T-helper 1 cell treated with Interleukin-12 subunit alpha and Interleukin-12 subunit beta and Interleukin-4 antibody, amounts not matched to agents 30 μg/mL and 1 μg/mL, for 36 hours (primary cell): ENCODE results near the gene GATC.

Experiments
- H3K27ac Mint-ChIP-seq: one replicate; pipeline ENCODE4 v1.8.0; 2021; ENCODE audit warnings: mild to moderate bottlenecking, mixed read lengths
- H3K27me3 Mint-ChIP-seq: one replicate; pipeline ENCODE4 v1.8.0; 2021; ENCODE audit warnings: low read depth, mixed read lengths
- H3K36me3 Mint-ChIP-seq: one replicate; pipeline ENCODE4 v1.8.0; 2021; ENCODE audit warnings: low read depth, mixed read lengths
- H3K4me1 Mint-ChIP-seq: one replicate; pipeline ENCODE4 v1.8.0; 2021; ENCODE audit warnings: low read depth, mixed read lengths
- H3K4me3 Mint-ChIP-seq: one replicate; pipeline ENCODE4 v1.8.0; 2021; ENCODE audit warnings: mild to moderate bottlenecking, moderate library complexity, mixed read lengths
- H3K9me3 Mint-ChIP-seq: one replicate; pipeline ENCODE4 v1.8.0; 2021; ENCODE audit warnings: mixed read lengths

GATC gene

DNA sequence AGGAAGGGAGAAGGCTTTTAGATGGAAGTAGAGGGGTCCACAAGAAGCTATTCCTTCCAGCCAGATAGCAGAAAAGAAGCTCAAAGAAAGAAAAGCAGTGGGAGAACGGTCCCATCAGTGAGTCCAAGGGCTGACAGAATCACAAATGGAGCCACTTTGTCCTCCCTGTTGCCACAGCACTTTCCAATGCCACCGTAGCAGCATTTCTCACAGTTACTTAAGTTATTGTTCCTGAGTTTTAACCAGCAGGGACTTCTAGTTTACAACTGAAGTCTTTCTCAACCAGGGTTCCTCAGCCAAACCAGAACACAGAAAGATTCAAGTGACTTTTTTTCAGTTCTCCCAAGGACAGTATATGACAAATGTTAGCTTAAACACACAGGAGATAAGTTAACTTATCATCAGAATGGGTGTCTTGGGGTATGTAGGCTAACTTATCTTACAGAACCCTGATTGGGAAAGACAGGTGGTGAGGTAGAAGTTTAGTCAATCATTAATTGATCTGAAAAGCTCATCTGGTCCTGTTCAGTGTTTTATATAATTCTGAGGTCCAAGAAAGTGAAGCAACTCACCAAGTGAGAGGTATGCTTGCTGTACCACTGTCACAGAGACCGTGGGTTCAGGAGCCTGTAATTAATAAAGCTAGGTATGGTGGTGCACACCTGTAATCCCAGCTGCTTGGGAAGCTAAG is 7.0 kb downstream of the GATC start:
- Mint-ChIP-seq H3K9me3 (no peaks in the 10 kb centered on the region), H3K27ac (no peak overlapping the region), H3K27me3 (no peaks in the 10 kb centered on the region), H3K4me3 (no peak overlapping the region), H3K4me1 (peaks cover 10% of the 10 kb centered on the region), H3K36me3 (peaks cover 23% of the 10 kb centered on the region)

DNA sequence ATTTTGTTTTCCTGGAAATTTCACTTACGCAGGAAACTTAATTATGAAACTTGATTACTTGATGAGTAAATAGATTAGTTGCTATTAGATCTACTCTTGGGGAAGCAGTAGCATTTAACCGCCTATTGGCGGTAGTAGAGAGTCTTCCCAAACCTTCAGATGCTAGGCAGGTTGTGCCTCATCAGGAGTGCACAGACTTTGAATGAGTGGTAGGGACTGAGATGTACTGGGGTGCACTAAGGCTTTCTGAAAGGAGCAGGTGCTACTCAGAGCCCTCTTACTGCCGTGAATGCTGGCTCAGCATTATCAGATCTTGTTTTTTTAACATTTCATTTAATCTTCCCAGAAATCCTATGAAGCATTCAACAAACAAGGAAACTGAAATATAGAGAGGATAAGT is 7.7 kb downstream of the GATC start:
- Mint-ChIP-seq H3K4me3 (no peak overlapping the region), H3K9me3 (no peaks in the 10 kb centered on the region), H3K27me3 (no peaks in the 10 kb centered on the region), H3K27ac (peak overlapping the region; percentile 11), H3K4me1 (peaks cover 10% of the 10 kb centered on the region), H3K36me3 (peaks cover 23% of the 10 kb centered on the region)

DNA sequence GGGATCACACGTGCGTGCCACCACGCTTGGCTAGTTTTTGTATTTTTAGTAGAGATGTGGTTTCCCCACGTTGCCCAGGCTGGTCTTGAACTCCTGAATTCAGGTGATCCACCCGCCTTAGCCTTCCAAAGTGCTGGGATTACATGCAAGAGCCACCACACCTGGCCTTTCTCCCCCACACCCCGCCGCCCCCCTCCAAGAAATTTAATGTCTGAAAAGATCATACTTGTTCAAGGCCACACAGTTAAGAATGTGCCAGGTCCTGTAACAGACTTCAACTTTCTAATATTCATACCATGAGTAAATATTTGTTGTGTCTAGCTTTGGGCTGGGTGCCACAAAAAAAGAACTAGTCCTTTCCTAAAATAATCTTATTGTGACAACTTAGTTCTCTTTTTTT is 9.1 kb downstream of the GATC start:
- Mint-ChIP-seq H3K4me3 (no peak overlapping the region), H3K36me3 (peaks cover 29% of the 10 kb centered on the region), H3K27me3 (no peaks in the 10 kb centered on the region), H3K4me1 (peaks cover 7% of the 10 kb centered on the region), H3K9me3 (no peaks in the 10 kb centered on the region), H3K27ac (no peak overlapping the region)

DNA sequence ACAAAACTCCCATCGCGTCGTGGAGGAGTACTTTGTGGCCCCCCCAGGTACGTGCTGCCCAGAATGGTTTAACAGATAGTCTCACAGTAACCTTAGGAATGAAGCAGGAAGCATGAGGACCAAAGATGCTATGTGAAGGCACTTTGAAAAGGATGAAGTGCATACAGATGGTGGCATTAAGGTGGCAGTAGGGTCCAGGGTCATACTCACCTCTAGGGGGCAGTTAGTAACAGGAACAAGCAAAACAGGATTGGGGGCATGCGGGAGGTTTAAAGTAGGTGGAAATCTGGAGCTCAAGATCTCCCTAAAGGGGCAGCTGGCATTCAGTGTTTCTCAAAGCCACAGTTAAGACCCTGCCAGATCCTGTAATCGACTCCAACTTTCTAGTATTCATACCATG is 10.9 kb downstream of the GATC start:
- Mint-ChIP-seq H3K9me3 (no peaks in the 10 kb centered on the region), H3K36me3 (peaks cover 38% of the 10 kb centered on the region), H3K27ac (no peak overlapping the region), H3K4me3 (no peak overlapping the region), H3K27me3 (no peaks in the 10 kb centered on the region), H3K4me1 (peaks cover 7% of the 10 kb centered on the region)

DNA sequence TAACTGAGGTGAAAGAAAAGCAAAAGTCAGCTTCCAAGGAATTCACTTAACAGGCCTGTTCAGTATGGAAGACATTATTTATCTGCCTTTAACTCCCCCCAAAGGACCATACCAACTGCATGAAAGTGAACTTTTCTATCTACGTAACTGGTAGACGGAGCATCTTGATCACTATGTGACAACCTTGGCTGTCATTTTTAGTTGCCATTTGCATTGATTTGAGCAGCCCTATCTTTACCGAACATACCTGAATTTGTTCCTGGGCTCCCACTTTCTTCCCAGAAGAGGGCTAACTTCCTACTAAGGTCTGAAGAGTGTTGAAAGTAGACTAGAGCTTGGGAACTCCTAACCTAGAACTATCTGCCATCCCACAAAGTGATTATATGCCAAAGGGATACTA is 13.9 kb downstream of the GATC start:
- no peaks in the 10 kb centered on the region for H3K27me3 Mint-ChIP-seq

DNA sequence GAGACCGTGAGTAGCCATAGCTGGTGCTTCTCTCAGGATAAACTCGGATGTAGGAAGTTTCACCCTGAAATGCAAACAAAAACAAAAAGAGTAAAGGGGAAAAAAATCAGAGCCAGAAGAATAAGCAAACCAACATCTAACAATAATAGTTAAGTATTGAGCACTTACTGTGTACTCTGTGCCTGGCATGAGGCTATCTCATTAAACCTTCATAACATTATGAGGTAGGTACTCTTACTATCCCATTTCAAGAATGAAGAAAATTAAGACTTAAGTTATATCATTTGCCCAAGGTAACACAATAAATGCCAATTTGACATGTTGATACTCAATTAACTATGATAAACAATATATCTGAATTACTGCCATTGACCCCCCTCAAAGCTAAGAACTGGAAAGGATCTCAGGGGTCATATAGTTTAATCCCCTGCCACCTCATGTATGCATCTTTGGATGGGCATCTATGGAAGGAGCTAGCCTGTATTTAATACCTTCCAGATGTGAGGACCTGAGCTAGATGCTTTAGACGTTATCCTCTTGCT is 15.9 kb downstream of the GATC start:
- no peak overlapping the region for H3K4me3 Mint-ChIP-seq
- peaks cover 13% of the 10 kb centered on the region for H3K4me1 Mint-ChIP-seq
- peaks cover 55% of the 10 kb centered on the region for H3K36me3 Mint-ChIP-seq
- no peaks in the 10 kb centered on the region for H3K27me3 Mint-ChIP-seq
- no peak overlapping the region for H3K27ac Mint-ChIP-seq
- H3K9me3 Mint-ChIP-seq, result no peaks in the 10 kb centered on the region

More for the DNA sequence above, 13.9 kb downstream of the GATC start:
- Mint-ChIP-seq H3K4me1 (peaks cover 5% of the 10 kb centered on the region), H3K4me3 (no peak overlapping the region), H3K9me3 (no peaks in the 10 kb centered on the region), H3K36me3 (peaks cover 60% of the 10 kb centered on the region), H3K27ac (no peak overlapping the region)

DNA sequence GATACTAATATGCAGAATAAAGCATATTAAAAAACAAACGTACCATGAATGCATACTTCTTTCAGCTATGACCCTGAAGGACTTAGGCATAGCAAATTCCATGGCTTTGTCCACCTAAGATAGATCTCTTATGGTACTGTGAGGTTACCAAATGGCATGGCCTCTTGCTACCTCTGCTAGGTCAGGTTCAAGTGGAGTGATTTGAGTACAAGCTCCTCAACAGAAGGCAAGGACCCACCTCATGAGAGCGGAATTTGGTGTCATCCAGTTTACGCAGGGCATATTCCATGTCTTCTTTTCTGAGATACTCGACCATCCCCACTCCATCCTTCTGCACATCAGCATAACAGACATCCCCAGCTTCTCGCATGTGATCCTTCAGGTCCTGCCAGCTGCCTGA is 17.5 kb downstream of the GATC start:
- H3K27me3 Mint-ChIP-seq, result no peaks in the 10 kb centered on the region
- H3K9me3 Mint-ChIP-seq, result no peaks in the 10 kb centered on the region
- H3K4me1 Mint-ChIP-seq, result peaks cover 15% of the 10 kb centered on the region
- no peak overlapping the region for H3K4me3 Mint-ChIP-seq
- no peak overlapping the region for H3K27ac Mint-ChIP-seq
- peaks cover 52% of the 10 kb centered on the region for H3K36me3 Mint-ChIP-seq

DNA sequence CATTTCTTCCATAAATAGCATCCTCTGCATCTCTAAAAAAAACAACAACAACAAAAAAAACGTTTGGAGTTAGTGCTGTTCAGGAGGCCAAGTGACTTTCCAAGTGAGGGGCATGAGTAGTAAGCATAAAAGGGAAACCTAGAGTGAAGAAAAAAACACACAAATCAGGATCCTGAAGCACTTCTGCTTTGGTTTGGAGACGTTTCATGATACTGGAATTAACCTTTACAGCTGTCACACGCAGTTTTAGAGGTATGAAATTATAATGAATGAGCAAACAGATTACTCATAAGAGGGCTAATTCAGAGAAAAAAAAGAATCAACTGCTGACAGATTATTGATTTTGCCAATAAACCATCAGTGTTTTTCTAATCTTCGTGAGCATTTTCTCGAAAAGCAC is 19.5 kb downstream of the GATC start:
- Mint-ChIP-seq H3K27me3 (no peaks in the 10 kb centered on the region), H3K27ac (no peak overlapping the region), H3K36me3 (peaks cover 40% of the 10 kb centered on the region), H3K4me3 (no peak overlapping the region), H3K4me1 (peaks cover 19% of the 10 kb centered on the region), H3K9me3 (no peaks in the 10 kb centered on the region)

DNA sequence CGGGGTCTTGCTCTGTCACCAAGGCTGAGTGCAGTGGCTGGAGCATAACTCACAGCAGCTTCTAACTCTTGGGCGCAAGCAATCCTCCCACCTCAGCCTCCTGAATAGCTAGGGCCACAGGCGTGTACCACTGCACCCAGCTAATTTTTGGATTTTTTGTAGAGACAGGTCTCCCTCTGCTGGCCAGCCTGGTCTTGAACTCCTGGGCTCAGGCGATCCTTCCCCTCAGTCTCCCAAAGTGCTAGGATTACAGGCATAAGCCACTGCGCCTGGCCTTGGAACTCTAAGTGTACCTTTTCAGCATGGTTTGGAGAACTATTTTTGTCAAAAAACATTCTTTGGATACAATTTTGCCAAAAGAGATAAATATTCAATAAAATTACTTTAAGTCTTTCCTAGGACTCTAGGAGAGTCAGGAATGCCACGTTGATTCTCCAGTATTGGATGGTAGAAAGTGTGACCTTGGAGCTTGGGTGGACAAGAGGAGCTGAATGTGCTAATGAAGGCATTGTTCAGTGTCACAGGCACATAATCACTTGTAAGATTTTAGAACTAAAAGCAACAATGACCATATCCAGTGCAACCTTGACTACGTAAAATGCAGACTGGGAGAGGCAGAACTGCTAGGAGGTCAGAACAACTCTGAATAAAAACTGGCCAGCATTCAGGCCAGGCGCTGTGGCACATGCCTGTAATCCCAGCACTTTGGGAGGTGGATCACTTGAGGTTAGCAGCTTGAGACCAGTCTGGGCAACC is 20.5 kb downstream of the GATC start:
- no peaks in the 10 kb centered on the region for H3K9me3 Mint-ChIP-seq
- H3K4me1 Mint-ChIP-seq, result peaks cover 23% of the 10 kb centered on the region
- no peak overlapping the region for H3K27ac Mint-ChIP-seq
- no peak overlapping the region for H3K4me3 Mint-ChIP-seq
- no peaks in the 10 kb centered on the region for H3K27me3 Mint-ChIP-seq
- H3K36me3 Mint-ChIP-seq, result peaks cover 37% of the 10 kb centered on the region

DNA sequence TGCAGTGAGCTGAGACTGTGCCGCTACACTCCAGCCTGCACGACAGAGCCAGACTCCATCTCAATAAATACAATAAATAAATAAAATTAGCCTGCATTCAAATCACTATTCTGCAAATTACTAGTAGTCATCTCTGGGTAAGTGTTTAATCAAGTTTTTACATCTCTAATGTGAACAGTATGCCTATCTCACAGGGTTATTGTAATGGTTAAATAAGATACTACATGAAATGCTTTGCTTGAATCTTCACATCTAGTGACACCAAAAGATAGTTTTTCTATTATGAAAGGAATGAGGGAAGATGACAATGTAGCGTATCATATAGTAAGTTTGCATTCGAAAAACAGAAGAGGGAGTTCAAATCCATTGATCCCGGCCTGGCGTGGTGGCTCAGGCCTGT is 21.2 kb downstream of the GATC start:
- Mint-ChIP-seq H3K27me3 (no peaks in the 10 kb centered on the region), H3K9me3 (no peaks in the 10 kb centered on the region), H3K4me1 (peaks cover 23% of the 10 kb centered on the region), H3K4me3 (peak overlapping the region; percentile 87), H3K36me3 (peaks cover 30% of the 10 kb centered on the region), H3K27ac (no peak overlapping the region)

DNA sequence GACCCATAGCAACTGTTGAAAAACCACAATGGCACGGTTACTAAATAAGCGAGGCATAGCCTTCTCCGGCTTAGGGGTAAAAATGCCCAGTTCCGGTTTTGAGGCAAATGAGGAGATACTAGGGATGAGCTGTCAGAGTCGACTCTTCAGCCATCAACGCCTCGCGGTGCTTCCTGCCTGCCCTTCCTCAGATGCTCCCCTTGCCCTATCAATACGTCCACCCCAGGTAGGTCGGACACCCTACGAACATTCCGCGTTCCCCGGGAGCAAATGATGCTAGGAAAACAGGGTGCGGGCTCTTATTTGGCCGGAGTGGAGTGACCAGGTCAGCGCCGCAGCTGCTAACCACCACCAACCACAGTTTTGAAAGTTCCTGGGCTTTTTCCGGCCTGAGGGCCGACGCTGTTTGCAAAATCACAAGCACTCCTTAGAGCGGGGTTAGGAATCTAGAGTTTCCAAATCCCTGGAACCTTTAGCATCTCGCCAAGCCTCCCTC is 22.1 kb downstream of the GATC start:
- H3K27ac Mint-ChIP-seq, result peak overlapping the region; percentile 81

DNA sequence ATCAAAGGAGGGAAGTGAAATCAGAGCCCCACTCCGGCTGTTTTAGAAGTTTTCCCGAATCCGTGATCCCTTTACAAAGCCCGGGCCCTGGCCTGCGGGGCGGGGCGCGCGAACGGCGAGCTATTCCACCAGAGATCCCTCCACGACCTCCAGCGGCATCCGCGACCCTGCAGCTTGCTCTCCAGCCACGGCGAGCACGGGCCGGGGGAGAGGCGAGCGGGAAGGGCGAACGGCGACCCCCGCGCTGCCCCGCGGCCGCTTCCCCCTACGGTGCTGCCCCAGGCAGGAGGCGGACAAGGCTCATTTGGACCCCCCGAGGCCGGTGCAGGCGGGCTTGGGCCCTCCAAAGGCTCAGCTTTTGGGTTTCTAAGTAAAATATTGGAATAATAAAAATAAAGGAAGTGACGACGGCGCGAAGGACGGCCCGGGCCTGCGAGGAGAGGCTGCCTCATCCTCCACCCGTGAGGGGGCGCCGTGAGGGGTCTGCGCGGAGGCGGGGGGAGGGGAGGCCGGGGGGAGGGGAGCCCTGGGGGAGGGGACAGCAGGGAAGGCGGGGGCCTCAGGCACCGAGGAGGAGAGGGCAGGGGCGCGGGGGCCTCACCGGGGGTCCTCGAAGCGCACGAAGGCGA is 22.7 kb downstream of the GATC start:
- Mint-ChIP-seq H3K4me1 (peaks cover 23% of the 10 kb centered on the region), H3K27me3 (peaks cover 4% of the 10 kb centered on the region), H3K27ac (peak overlapping the region; percentile 85), H3K4me3 (peak overlapping the region; percentile 93), H3K9me3 (no peaks in the 10 kb centered on the region), H3K36me3 (peaks cover 21% of the 10 kb centered on the region)

More for the DNA sequence above, 22.1 kb downstream of the GATC start:
- peaks cover 23% of the 10 kb centered on the region for H3K4me1 Mint-ChIP-seq
- peaks cover 25% of the 10 kb centered on the region for H3K36me3 Mint-ChIP-seq
- H3K4me3 Mint-ChIP-seq, result peak overlapping the region; percentile 87
- H3K9me3 Mint-ChIP-seq, result no peaks in the 10 kb centered on the region
- peaks cover 4% of the 10 kb centered on the region for H3K27me3 Mint-ChIP-seq

DNA sequence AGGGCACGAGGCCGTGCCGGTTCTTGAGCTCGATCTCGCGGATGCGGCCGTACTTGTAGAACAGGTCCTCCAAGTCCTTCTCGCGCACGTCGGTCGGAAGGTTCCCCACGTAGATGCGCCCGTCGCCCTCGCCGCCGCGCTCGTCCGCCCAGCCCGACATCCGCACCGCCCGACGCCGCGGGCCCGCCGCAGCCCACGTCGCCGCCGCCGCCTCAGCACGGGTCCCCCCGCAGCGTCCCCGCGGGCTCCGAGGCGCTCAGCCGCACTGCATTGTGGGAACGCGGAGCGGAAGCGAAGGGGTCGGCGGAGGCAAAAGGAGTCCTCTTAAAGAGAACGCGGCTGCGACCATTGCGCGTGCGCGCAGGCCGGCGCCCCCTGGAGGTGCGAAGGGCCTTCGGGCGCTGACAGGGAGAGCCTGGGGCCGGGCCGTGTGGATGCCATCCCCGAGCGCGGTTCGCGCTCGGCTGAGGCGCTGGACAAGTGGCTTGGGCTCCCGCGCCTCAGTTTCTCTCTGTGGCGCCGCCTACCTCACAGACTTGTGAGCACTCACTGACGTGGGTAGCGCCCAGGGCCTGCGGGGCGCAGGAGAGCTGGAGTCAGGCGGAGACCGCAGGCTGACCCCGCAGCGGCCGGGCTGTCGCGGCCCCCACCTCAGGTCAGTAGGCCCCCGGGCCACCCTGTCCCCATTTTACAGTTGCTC is 23.4 kb downstream of the GATC start, which contains the start of gene SRSF9:
Gene SRSF9 (minus strand): TSS at position 299 of the 700 bp plus-strand sequence. CDS start 139 bp downstream, at position 160.
- peaks cover 4% of the 10 kb centered on the region for H3K27me3 Mint-ChIP-seq

More for the DNA sequence above, 23.4 kb downstream of the GATC start, which contains the start of gene SRSF9:
- H3K27ac Mint-ChIP-seq, result peak within 1 kb of the TSS; percentile 85
- H3K4me1 Mint-ChIP-seq, result peaks cover 21% of the 10 kb centered on the region
- peak within 1 kb of the TSS; percentile 93 for H3K4me3 Mint-ChIP-seq
- H3K36me3 Mint-ChIP-seq, result peaks cover 15% of the 10 kb centered on the region
- no peaks in the 10 kb centered on the region for H3K9me3 Mint-ChIP-seq
